GM18511 (cell line): Measurements from ENCODE around the gene DUSP2.

Source experiments
- ATAC-seq: cut with Tn5 transposase; IDR thresholded peaks from one replicate; pipeline ENCODE4 v1.9.1; 2021; ENCODE audit warnings: mild to moderate bottlenecking, moderate library complexity; ENCODE audit not compliant: unreplicated experiment

DUSP2 gene

GRCh38 chr2:96145036-96145847 is at the start of gene DUSP2:
Gene DUSP2 (minus strand): TSS chr2:96145440. CDS start chr2:96145354, 86 bp downstream.
- ATAC-seq: peak; percentile 53

GRCh38 chr2:96191937-96192670 is 46.9 kb upstream of the DUSP2 start:
- no peak for ATAC-seq

GRCh38 chr2:96188821-96189526 is 43.7 kb upstream of the DUSP2 start:
- ATAC-seq: no peak

GRCh38 chr2:96186562-96186961 is 41.3 kb upstream of the DUSP2 start:
- ATAC-seq: no peak

GRCh38 chr2:96185516-96185915 is 40.3 kb upstream of the DUSP2 start:
- no peak for ATAC-seq

- ATAC-seq: no peak
Measured at GRCh38 chr2:96184989-96185388, 39.7 kb upstream of the DUSP2 start.

GRCh38 chr2:96184188-96184587 is 38.9 kb upstream of the DUSP2 start:
- no peak for ATAC-seq

GRCh38 chr2:96181529-96181928 is 36.3 kb upstream of the DUSP2 start:
- ATAC-seq: no peak

GRCh38 chr2:96180521-96180920 is 35.3 kb upstream of the DUSP2 start:
- ATAC-seq: no peak

- ATAC-seq: no peak
Measured at GRCh38 chr2:96180002-96180401, 34.8 kb upstream of the DUSP2 start.

- ATAC-seq: no peak
Measured at GRCh38 chr2:96176661-96177060, 31.4 kb upstream of the DUSP2 start.

GRCh38 chr2:96175951-96176350 is 30.7 kb upstream of the DUSP2 start:
- no peak for ATAC-seq

- peak; percentile 86 for ATAC-seq
Measured at GRCh38 chr2:96174251-96175144, 29.3 kb upstream of the DUSP2 start.

- ATAC-seq: no peak
Measured at GRCh38 chr2:96171831-96172230, 26.6 kb upstream of the DUSP2 start.

GRCh38 chr2:96170626-96171025 is 25.4 kb upstream of the DUSP2 start:
- ATAC-seq: no peak

- no peak for ATAC-seq
Measured at GRCh38 chr2:96169868-96170507, 24.7 kb upstream of the DUSP2 start.

- ATAC-seq: no peak
Measured at GRCh38 chr2:96167407-96168013, 22.3 kb upstream of the DUSP2 start.

GRCh38 chr2:96164459-96165184 is 19.4 kb upstream of the DUSP2 start:
- ATAC-seq: peak; percentile 63
